Stimulated activated CD8-positive, alpha-beta memory T cell treated with anti-CD3 and anti-CD28 coated beads, Interleukin-2, amount 100 ng/mL, for 1 hour (primary cell): ENCODE data around the gene CEP20.
"Not testable (repeated sequence)": the region's sequence is repeated elsewhere in the genome, so short reads cannot be mapped to it uniquely, and the experiment has no call there.

Source experiments
- DNase-seq, 2 donors: peaks; one replicate each; pipeline ENCODE4 v3.0.0-alpha.2; 2020; ENCODE audit warnings: low read depth in 2 of 2

The CEP20 gene, protein sequence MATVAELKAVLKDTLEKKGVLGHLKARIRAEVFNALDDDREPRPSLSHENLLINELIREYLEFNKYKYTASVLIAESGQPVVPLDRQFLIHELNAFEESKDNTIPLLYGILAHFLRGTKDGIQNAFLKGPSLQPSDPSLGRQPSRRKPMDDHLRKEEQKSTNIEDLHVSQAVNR

DNA sequence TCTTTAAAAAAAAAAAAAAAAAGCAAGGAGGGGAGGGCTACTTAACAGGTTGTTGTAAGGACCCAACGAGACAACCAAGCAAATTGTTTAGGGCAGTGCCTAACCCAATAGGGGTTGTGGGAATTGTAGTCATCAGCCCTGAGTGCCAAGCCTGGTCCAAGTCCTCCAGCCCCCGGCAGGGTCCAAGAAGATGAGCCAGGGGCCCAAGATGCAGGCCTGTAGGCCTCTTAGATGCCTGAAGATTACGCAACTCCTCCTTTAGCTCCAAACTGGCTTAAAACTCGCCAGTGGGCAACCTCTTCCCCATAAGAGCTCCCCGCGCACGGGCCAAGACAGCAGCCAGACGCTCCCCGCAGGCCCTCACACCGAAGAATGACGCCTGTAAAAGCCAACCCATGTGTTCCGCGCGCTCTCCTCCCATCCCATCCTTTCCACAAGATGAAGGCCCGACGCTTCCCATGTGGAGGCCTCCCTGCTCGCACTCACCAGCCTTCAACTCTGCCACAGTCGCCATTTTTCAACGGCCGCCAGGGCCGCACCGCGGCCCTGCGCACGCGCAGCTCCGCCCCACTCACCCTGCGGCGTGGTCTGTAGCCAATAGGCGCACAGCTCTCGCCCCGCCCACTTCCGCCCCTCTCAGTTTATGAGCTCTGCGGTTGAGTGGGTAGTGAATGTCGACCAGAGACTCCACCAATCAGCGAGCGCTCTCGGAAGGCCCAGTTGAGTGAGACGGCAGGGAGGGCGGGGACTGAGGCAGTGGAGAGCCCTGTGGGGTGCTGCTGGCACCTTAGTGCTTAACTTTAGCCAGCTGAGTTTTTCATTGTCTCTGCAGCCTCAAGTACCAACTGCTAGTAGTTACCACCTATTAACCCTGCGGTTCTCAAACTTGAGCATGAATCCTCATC, at the start of gene CEP20:
Gene CEP20 (minus strand): TSS at position 532 of the 905 bp plus-strand sequence. CDS start 18 bp downstream, at position 514.
- peak; percentile 99 to 100 for DNase-seq

DNA sequence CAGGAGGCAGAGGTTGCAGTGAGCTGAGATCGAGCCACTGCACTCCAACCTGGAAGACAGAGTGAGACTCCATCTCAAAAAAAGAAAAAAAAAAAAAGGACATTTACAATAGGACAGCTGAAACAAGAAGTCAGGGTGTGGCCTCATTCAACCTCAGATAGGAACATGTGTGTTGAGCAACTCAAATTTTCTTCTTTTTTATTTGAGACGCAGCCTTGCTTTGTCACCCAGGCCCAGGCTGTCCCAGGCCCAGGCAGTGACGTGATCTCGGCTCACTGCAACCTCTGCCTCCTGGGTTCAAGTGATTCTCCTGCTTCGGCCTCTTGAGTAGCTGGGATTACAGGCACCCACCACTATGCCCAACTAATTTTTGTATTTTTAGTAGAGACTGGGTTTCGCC, 48.4 kb upstream of the CEP20 start:
- DNase-seq = not testable (repeated sequence)

DNA sequence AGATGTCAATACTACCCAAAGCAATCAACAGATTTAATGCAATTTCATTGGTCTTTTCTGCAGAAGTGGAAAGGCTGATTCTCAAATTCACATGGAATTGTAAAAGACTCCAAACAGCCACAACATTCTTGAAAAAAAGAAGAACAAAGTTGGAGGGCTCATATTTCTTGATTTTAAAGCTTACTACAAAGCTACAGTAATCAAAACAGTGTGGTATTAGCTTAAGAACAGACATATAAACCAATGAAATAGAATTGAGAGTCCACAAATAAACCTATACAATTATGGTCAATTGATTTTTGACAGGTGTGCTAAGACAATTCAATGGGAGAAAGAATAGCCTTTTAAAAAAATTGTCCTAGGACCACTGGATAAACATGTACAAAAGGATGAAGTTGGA, 46.6 kb upstream of the CEP20 start:
- no peak for DNase-seq

DNA sequence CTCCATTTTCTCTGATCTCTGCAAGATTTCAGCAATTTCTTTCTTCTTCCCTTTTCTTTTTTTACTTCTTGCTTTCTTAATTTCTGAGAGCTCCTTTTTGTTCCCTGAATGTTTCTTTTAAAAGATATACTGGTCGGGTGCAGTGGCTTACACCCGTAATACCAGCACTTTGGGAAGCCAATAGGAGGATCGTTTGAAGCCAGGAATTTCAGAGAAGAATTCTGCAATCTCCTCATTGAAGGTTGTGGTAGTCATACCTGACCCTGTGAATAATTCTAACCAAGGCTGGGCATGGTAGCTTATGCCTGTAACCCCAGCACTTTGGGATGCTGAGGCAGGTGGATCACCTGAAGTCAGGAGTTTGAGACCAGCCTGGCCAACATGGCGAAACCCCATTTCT, 45.4 kb upstream of the CEP20 start:
- DNase-seq = no peak

DNA sequence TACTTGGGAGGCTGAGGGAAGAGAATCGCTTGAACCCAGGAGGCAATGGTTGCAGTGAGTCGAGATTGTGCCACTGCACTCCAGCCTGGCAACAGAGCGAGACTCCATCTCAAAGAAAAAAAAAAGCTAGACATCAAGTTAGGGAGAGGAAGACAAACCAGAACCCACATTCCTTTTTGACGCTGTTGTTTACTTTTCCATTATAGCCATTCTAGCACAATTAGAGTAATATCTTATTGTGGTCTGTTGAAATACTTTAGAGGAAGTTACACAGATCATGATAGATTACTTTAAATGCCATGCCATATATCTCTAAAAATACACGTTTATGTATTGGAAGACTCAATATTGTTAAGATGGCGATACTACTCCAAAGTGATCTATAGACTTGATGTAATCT, 44.5 kb upstream of the CEP20 start:
- DNase-seq = no peak

DNA sequence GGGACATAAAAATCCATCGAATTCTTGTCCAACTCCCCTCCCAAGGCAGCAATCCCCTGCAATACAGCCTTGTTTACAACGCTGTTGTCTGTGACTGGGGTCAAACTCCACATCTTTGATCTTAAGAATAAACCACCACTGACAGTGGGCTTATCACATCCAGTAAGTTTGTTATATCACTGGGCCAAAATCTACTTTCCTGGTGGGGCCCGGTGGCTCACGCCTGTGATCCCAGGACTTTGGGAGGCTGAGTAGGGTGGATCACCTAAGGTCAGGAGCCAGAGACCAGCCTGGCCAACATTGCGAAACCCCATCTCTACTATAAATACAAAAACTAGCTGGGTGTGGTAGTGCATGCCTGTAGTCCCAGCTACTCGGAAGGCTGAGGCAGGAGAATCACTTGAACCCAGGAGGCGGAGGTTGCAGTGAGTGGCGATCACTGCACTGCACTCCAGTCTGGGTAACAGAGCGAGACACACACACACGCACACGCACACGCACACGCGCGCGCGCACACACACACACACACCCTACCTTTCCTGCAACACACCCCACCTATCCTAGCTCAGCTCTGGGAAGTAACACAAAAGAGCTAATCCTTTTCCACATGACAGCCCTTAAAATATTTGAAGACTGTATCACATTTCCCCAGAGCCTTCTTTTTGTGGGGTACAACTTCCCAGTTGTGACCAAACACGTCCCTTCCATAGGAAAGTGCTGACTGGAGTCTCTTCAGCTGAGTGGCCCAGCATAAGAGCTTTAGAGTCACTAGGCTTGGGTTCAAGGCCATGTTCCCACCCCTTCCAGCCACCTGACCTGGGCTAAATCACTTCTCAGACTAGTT, 40.1 kb upstream of the CEP20 start:
- no peak for DNase-seq

DNA sequence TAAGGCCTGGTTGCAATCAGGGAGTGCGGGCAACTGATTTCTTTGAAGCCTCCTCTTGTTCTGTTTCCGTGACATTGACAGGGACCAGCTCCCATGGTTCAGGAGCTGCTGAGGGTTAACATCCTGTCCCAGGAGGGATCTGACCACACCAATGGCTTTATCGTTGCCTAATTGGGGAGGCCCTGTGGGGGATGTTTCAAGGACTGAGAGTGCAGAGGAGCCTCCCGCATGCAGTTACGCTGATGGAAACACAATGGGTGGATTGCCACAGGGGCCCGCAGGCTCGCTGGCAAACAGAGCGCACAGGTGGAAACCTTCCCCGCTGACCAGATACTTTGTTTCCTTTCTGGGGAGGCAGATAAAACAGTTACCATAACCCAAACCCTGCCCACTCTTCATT, 37.2 kb upstream of the CEP20 start:
- no peak for DNase-seq

DNA sequence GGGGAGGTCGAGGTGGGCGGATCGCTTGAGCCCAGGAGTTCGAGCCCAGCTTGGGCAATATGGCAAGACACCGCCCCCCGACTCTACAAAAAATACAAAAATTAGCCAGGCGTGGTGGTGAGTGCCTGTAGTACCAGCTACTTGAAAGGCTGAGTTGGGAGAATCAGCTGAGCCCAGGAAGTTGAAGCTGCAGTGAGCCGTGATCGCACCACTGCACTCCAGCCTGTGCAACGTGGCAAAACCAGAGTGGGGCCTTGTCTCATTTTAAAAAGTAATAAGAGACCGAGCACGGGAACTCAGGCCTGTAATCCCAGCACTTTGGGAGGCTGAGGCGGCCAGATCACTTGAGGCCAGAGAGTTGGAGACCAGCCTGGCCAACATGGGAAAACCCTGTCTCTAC, 36.6 kb upstream of the CEP20 start:
- DNase-seq = no peak

DNA sequence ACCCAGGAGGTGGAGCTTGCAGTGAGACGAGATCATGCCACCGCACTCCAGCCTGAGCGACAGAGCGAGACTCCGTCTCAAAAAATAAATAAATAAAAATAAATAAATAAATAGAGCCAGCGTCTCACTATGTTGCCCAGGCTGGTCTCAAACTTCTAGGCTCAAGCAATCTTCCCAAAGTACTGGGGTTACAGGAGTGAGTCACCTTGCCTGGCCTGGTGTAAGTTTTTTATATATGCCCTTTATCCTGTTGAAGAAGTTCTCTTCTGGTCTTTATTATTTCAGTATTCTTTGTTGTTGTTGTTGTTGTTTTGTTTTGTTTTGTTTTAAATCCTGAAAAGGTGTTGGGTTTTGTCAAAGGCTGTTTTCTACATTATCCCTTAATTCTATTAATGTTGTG, 30.9 kb upstream of the CEP20 start:
- DNase-seq = no peak

DNA sequence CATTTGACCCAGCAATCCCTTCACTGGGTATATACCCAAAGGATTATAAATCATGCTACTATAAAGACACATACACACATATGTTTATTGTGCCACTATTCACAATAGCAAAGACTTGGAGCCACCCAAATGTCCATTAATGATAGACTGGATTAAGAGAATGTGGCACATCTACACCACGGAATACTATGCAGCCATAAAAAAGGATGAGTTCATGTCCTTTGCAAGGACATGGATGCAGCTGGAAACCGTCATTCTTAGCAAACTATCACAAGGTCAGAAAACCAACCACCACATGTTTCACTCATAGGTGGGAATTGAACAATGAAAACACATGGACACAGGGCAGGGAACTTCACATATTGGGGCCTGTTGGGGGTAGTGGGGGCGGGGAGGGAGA, 29.9 kb upstream of the CEP20 start:
- not testable (repeated sequence) for DNase-seq

DNA sequence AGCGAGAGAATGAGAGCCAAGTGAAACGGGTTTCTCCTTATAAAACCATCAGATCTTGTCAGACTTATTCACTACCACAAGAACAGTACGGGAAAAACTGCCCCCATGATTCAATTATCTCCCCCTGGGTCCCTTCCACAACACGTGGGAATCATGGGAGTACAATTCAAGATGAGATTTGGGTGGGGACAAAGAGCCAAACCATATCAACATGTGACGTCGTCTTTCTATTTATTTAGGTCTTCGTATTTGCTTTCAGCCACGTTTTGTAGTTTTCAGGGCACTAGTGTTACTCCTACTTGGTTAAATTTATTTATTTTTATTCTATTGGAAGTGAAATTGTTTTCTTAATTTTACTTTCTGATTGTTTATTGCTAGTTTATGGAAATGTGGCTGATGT, 27.9 kb upstream of the CEP20 start:
- no peak for DNase-seq

DNA sequence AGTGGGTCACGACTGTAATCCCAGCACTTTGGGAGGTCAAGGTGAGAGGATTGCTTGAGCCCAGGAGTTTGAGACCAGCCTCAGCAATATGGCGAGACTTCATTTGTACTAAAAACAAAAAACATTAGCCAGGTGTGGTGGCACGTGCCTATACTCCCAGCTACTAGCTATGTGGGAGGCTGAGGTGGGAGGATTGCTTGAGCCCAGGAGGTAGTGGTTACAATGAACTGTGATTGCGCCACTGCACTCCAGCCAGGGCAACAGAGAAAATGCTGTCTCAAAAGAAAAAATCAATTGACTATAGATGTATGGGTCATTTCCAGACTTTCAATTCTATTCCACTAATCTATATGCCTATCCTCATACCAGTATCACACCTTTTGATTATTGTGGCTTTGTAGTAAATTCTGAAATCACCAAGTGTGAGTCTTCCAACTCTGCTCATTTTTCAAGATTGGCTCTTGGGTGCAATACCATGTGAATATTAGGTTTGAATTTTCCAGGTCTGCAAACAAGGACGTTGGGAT, 27.2 kb upstream of the CEP20 start:
- DNase-seq = no peak

DNA sequence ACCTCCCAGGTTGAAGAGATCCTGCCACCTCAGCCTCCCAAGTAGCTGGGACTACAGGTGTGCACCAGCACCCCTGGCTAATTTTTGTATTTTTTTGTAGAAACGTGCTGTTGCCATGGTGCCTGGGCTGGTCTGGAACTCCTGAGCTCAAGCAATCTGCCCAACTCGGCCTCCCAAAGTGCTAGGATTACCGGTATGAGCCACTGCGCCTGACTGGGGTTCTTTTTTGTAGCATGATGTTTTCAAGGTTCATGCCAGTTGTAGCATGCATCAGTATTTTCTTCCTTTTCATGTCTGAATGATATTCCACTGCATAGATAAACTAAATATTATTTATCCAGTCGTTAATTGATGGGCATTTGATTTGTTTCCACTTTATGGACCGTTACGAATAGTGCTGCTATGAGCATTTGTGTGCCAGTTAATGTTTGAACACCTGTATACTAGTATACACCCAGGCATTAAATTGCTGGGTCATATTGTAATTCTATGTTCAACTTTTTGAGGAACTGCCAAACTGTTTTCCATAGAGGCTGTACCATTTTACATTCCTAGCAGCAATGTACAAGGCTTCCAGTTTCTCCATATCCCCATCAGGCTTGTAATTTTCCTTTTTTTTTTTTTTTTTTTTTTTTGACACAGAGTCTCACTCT, 24.8 kb upstream of the CEP20 start:
- DNase-seq = no peak

DNA sequence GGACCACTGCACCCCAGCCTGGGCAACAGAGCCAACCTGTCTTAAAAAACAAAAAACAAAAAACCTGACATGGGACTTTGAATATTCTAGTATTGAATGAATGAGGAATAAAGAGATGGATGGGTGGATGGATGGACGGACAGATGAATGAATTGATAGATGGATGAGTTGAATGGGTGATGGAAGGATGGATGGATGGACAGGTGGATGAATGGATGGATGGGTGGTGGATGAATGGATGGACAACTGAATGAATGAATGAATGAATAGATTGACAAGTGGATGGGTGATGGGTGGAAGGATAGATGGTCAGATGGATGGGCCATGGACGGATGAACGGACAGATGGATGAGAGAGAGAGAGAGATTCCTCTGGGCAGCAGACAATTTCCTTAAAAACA, 22.8 kb upstream of the CEP20 start:
- no peak for DNase-seq

DNA sequence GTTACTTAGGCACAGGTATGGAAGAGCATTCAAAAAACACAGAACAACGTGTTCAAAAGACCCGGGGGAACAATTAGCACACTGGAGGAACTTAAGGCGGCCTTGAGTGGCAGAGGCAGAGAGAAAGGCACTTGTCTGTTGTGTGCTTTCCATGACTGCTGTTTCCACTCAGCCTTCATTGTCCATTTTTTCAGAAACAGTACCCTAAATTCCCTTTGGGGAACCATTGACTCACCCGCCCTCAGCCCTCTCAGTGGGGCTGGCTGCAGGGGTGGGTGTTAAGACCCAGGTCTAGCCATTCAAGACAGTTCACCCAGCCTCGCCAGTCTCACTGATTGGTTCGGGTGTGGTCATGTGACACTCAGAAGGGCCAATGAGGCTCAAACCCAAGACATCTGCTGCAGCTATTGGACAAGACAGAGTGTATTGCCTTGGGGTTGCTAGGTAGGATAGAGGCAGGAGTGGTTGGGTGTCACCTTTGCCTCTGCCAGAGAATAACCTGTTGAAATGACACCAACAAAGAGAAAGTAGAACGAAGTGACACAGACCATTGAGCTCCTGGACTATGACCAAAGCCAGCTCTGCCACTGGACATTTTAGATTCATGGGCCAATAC, 19.6 kb upstream of the CEP20 start:
- DNase-seq = no peak

DNA sequence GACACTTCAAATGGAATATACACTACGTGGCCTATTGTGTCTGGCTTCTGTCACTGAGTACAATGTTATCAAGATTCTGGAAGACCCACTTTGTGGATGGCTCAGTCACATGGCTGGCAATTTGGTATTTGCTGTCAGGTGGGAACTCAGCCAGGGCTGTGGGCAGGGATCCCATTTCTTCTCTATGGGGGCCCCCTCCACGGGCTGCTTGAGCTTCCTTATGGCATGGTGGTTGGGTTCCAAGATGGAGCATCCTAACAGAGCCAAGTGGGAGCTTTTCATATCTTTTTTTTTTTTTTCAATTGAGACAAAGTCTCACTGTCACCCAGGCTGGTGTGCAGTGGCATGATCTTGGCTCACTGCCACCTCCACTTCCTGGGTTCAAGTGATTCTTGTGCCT, 18.0 kb upstream of the CEP20 start:
- DNase-seq = no peak

DNA sequence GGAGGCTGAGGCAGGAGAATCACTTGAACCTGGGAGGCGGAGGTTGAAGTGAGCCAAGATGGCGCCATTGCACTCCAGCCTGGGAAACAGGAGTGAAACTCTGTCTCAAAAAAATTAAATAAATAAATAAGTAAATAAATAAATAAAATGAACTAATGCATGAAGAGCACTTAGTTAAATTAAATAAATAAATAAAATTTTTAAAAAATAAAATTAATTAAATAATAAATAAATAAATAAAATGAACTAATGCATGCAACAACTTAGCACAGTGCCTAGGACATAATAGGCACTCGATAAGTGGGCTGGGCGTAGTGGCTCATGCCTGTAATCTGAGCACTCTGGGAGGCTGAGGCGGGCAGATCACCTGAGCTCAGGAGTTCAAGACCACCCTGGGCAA, 15.6 kb upstream of the CEP20 start:
- DNase-seq = no peak

DNA sequence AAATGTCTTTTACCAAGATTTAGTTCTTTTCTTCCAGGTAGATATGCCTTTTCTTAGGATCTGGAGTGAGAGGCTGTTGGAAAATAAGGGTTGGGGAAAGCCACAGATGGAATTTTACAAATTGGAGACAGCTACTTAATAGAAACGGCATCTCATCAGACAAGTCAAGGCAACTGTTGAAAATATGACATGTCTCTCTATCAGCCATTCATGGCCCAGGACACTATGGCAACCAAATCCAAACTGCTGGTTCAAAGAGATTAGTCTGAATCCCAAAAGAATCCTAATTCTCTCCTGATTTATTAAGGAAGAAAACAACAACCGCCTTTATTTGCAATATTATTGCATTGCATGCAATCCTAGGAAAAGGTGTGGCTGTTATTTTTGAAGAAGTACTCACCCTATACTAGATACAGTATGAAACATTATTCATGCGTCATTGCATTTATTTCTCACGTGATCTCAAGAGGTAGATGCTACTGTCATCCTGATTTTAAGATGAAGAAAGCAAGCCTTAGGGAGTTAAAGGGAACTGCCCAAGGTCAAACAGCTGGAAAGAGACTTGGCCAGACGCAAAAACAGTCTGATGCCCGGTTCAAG, 12.6 kb upstream of the CEP20 start:
- no peak for DNase-seq

DNA sequence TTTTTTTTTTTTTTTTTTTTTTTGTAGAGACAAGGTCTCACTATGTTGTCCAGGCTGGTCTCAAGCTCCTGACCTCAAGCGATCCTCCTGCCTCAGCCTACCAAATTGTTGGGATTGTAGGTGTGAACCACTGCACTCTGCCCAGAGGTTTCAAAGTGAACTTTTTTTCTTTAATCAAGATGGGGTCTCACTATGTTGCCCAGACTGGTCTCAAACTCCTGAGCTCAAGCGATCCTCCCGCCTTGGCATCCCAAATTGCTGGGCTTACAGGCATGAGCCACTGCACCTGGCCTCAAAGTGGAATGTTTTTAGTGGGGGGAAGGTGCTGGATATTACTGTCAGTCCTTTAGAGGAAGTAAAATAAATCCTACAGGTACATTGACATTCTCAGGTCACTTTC, 12.0 kb upstream of the CEP20 start:
- DNase-seq = no peak

DNA sequence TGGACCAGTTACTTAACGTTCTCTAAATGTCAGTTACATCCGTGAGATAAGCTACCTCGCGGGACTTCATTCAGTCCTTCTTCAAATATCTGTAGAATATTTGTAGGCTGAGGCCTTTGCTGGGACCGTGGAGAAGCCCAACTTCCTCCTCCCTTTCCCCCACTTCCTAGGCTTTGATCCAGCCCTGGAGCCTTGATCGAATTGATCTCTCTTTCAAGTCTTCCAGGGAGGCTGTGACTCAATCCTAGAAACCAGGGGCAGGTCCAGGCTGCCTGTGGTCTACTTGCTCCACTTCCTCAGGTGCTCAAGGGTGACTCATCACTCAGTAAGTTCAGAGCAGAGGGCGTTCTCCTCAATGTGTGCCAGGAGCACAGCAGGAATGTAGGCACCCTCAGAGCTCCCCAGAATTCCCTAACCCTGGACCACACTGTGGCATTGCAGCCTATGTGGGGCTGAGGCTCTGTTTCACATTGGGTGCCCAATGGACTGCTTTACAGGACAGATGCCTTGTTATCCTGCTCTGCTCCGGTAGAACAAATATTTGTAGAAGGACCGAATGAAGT, 11.2 kb upstream of the CEP20 start:
- DNase-seq = no peak

DNA sequence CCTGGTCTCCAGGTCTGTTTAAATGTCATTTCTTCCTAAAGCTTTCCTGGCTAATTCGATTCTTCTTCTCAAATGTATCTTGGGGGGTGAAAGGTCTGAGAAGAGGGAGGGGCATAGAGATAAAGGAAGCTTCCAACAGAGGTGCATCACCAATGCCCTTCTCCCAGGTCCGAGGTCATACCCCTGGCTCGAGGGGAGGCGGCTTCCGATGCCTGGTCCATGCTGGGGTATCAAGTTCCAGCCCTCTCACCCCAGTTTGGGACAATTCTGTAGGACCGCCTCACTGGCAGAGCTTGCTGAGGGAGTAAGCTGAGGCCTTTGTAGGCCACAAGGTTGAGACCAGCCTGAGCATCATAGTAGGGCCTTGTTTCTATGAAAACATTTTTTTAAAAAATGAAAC, 10.3 kb upstream of the CEP20 start:
- DNase-seq = no peak
